Renal pelvis (tissue), 12 donors: ENCODE data around the gene GPX1. TPM values are rescaled to one million over a fixed set of nuclear protein-coding genes. Genes with fewer than 3 reads are reported as not detected.
"Not testable (repeated sequence)": the region's sequence is repeated elsewhere in the genome, so short reads cannot be mapped to it uniquely, and the experiment has no call there.

Source experiments
- DNase-seq: peaks from one replicate; pipeline ENCODE4 v3.0.0-alpha.2; 2013
- long read RNA-seq, 16 experiments: transcript quantifications; one replicate each; lab custom pipeline, GENCODE V29; 2026
- polyA plus RNA-seq, 3 donors: library from polyadenylated mRNA; unstranded; fragments of 120-200 nt; gene quantifications; one replicate each; pipeline ENCODE4 v1.2.1, GENCODE V29; 2013; ENCODE audit not compliant: insufficient read length in 3 of 3

The GPX1 gene
- 100 to 1,000 TPM; 145 to 187 (median 184) TPM for polyA plus RNA-seq
- long read RNA-seq, donor 1, transcript GPX1-202 (2 exons, 1,151 nt) = major isoform, 124 of 181 reads
- long read RNA-seq, donor 1, transcript GPX1-201 (1 exons, 1,135 nt) = minor isoform, 55 of 181 reads
- long read RNA-seq, donor 1, partial matches to known transcripts = 0 of 181 reads
- long read RNA-seq, donor 1, other reads (novel, unspliced or antisense) = 0 of 181 reads
- long read RNA-seq, donor 2, transcript GPX1-202 (2 exons, 1,151 nt) = major isoform, 256 of 309 reads
- long read RNA-seq, donor 2, transcript GPX1-201 (1 exons, 1,135 nt) = minor isoform, 52 of 309 reads
- long read RNA-seq, donor 2, partial matches to known transcripts = 0 of 309 reads
- long read RNA-seq, donor 2, other reads (novel, unspliced or antisense) = 0 of 309 reads
- long read RNA-seq, donor 3, transcript GPX1-202 (2 exons, 1,151 nt) = major isoform, 97 of 157 reads
- long read RNA-seq, donor 3, transcript GPX1-201 (1 exons, 1,135 nt) = minor isoform, 60 of 157 reads
- long read RNA-seq, donor 3, partial matches to known transcripts = 0 of 157 reads
- long read RNA-seq, donor 3, other reads (novel, unspliced or antisense) = 0 of 157 reads
- long read RNA-seq, donor 4, transcript GPX1-202 (2 exons, 1,151 nt) = major isoform, 141 of 228 reads
- long read RNA-seq, donor 4, transcript GPX1-201 (1 exons, 1,135 nt) = minor isoform, 85 of 228 reads
- long read RNA-seq, donor 4, partial matches to known transcripts = 0 of 228 reads
- long read RNA-seq, donor 4, other reads (novel, unspliced or antisense) = 0 of 228 reads
- long read RNA-seq, donor 5, transcript GPX1-201 (1 exons, 1,135 nt) = minor isoform, 25 of 123 reads
- long read RNA-seq, donor 5, transcript GPX1-202 (2 exons, 1,151 nt) = major isoform, 98 of 123 reads
- long read RNA-seq, donor 5, partial matches to known transcripts = 0 of 123 reads
- long read RNA-seq, donor 5, other reads (novel, unspliced or antisense) = 0 of 123 reads
- long read RNA-seq, donor 6, transcript GPX1-202 (2 exons, 1,151 nt) = major isoform, 129 of 191 reads
- long read RNA-seq, donor 6, transcript GPX1-201 (1 exons, 1,135 nt) = minor isoform, 58 of 191 reads
- long read RNA-seq, donor 6, partial matches to known transcripts = 0 of 191 reads
- long read RNA-seq, donor 6, other reads (novel, unspliced or antisense) = 0 of 191 reads
- long read RNA-seq, donor 7, transcript GPX1-202 (2 exons, 1,151 nt) = major isoform, 169 of 263 reads
- long read RNA-seq, donor 7, transcript GPX1-201 (1 exons, 1,135 nt) = minor isoform, 93 of 263 reads
- long read RNA-seq, donor 7, partial matches to known transcripts = 0 of 263 reads
- long read RNA-seq, donor 7, other reads (novel, unspliced or antisense) = 0 of 263 reads
- long read RNA-seq, donor 8, transcript GPX1-201 (1 exons, 1,135 nt) = minor isoform, 29 of 91 reads
- long read RNA-seq, donor 8, transcript GPX1-202 (2 exons, 1,151 nt) = major isoform, 61 of 91 reads
- long read RNA-seq, donor 8, partial matches to known transcripts = 0 of 91 reads
- long read RNA-seq, donor 8, other reads (novel, unspliced or antisense) = 0 of 91 reads
- long read RNA-seq, donor 9, transcript GPX1-201 (1 exons, 1,135 nt) = minor isoform, 95 of 307 reads
- long read RNA-seq, donor 9, transcript GPX1-202 (2 exons, 1,151 nt) = major isoform, 210 of 307 reads
- long read RNA-seq, donor 9, partial matches to known transcripts = 0 of 307 reads
- long read RNA-seq, donor 9, other reads (novel, unspliced or antisense) = 0 of 307 reads
- long read RNA-seq, donor 10, transcript GPX1-201 (1 exons, 1,135 nt) = minor isoform, 50 of 153 reads
- long read RNA-seq, donor 10, transcript GPX1-202 (2 exons, 1,151 nt) = major isoform, 101 of 153 reads
- long read RNA-seq, donor 10, partial matches to known transcripts = 0 of 153 reads
- long read RNA-seq, donor 10, other reads (novel, unspliced or antisense) = 0 of 153 reads
- long read RNA-seq, donor 11, transcript GPX1-202 (2 exons, 1,151 nt) = major isoform, 87 of 128 reads
- long read RNA-seq, donor 11, transcript GPX1-201 (1 exons, 1,135 nt) = minor isoform, 40 of 128 reads
- long read RNA-seq, donor 11, partial matches to known transcripts = 0 of 128 reads
- long read RNA-seq, donor 11, other reads (novel, unspliced or antisense) = 0 of 128 reads
- long read RNA-seq, donor 12, transcript GPX1-202 (2 exons, 1,151 nt) = major isoform, 133 of 188 reads
- long read RNA-seq, donor 12, transcript GPX1-201 (1 exons, 1,135 nt) = minor isoform, 54 of 188 reads
- long read RNA-seq, donor 12, partial matches to known transcripts = 0 of 188 reads
- long read RNA-seq, donor 12, other reads (novel, unspliced or antisense) = 0 of 188 reads
- long read RNA-seq, donor 13, transcript GPX1-202 (2 exons, 1,151 nt) = major isoform, 72 of 108 reads
- long read RNA-seq, donor 13, transcript GPX1-201 (1 exons, 1,135 nt) = minor isoform, 36 of 108 reads
- long read RNA-seq, donor 13, partial matches to known transcripts = 0 of 108 reads
- long read RNA-seq, donor 13, other reads (novel, unspliced or antisense) = 0 of 108 reads
- long read RNA-seq, donor 14 = 0 reads
- long read RNA-seq, donor 15, transcript GPX1-201 (1 exons, 1,135 nt) = minor isoform, 56 of 211 reads
- long read RNA-seq, donor 15, transcript GPX1-202 (2 exons, 1,151 nt) = major isoform, 152 of 211 reads
- long read RNA-seq, donor 15, partial matches to known transcripts = 0 of 211 reads
- long read RNA-seq, donor 15, other reads (novel, unspliced or antisense) = 0 of 211 reads
- long read RNA-seq, donor 16, transcript GPX1-202 (2 exons, 1,151 nt) = major isoform, 131 of 210 reads
- long read RNA-seq, donor 16, transcript GPX1-201 (1 exons, 1,135 nt) = minor isoform, 79 of 210 reads
- long read RNA-seq, donor 16, partial matches to known transcripts = 0 of 210 reads
- long read RNA-seq, donor 16, other reads (novel, unspliced or antisense) = 0 of 210 reads

DNA sequence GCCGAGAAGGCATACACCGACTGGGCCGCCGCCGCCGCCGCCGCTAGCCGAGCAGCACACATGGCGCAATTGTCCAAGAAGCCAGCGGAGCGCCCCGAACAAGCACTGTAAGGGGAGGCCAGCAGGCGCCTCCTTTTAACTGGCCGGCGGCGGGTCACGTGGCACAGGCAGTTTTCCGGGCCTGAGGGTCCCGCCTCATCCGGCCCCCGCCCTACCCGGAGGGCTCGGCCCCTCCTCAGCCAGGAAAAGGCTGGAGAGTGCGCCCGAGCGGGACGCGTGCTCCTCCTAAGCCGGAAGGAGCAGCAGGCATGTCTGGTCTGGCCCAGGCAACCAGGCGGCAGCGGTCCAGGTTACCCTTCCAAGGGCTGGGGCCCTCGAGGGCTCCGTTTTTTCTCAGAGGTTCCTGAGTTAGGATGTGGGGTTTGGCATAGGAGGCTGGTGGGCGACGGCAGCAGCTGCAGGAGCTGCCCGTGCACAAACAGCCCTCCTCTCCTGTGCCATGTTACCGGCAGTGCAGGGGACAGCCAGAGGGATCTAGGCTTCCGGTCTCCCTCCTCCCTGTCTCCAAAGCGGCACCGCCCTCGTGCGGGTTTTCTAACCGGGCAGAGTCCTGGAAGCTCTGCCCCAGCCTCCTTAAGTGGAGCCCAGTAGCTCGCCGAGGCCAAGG lies at the start of gene GPX1:
TSS of gene GPX1 (minus strand) at position 137 of the 667 bp plus-strand sequence. CDS start at position 62, 75 bp downstream.
- peak; percentile 95 for DNase-seq

DNA sequence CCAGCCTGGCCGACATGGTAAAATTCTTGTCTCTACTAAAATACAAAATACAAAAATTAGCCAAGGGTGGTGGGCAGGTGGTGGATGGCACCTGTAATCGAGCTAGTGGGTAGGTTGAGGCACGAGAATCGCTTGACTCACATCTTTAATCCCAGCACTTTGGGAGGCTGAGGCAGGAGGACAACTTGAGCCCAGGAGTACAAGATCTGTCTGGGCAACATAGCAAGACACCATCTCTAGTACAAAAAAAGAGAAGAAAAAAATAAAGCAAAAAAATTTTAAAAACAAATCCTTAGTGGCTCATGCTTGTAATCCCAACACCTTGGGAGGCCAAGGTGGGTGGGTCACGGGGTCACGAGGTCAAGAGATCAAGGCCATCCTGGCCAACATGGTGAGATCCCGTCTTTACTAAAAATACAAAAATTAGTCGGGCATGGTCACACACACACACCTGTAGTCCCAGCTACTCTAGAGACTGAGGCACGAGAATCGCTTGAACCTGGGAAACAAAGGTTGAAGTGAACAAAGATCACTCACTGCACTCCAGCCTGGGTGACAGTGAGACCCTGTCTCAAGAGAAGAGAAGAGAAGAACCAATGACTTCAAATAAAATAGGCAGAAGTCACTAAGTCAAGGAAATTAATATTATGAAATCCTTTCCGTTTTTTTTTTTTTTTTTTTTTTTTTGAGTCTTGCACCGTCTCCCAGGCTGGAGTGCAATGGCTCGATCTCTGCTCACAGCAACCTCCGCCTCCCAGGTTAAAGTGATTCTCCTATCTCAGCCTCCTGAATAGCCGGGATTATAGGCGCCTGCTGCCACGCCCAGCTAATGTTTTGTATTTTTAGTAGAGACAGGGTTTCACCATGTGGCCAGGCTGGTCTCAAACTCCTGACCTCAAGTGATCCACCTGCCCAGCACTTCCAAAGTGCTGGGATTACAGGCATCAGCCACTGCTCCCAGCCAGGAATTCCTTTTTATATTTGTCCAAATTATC lies 48.7 kb upstream of the GPX1 start:
- DNase-seq = no peak

DNA sequence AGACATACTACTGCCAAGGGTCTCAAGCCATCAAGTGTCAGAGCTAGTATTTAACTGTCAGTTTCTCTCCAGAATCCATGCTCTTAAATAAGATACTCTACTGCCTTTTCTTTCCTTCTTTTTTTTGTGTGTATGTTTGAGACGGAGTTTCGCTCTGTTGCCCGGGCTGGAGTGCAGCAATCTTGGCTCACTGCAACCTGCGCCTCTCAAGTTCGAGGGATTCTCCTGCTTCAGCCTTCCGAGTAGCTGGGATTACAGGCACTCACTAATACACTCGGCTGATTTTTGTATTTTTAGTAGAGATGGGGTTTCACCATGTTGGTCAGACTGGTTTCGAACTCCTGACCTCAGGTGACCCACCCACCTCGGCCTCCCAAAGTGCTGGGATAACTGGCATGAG lies 47.4 kb upstream of the GPX1 start:
- not testable (repeated sequence) for DNase-seq

DNA sequence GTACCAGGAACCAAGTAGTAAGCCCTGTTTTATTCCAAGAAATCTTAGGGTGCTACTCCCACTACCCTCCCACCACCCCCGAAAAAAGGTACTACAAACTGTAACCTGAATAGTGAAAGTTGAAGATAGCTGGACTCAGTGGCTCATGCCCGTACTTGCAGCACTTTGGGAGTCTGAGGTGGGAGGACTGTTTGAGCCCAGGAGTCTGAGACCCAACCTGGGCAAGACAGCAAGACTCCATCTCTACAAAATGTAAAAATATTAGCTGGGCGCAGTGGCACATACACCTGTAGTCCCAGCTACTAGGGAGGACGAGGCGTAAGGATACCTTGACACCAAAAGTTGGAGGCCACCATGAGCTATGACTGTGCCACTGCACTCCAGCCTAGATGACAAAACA lies 45.7 kb upstream of the GPX1 start:
- no peak for DNase-seq

DNA sequence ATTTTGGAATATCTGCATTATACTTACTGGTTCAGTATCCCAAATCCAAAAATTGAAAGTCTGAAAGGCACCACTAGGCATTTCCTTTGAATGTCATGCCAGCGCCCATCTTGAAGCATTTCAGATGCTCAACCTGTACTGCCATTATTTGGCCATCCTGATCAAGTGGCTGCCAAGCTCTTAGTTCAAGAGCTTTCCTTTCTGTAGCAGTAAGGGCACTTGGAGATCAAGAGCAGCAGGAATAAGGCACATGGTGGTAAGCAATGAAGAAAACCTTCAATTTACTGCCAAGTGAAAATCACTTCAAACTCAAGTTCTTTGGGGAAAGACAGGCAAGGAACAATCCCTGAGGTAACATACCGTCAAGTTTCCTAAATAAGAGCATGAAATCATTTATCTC lies 43.6 kb upstream of the GPX1 start:
- no peak for DNase-seq

DNA sequence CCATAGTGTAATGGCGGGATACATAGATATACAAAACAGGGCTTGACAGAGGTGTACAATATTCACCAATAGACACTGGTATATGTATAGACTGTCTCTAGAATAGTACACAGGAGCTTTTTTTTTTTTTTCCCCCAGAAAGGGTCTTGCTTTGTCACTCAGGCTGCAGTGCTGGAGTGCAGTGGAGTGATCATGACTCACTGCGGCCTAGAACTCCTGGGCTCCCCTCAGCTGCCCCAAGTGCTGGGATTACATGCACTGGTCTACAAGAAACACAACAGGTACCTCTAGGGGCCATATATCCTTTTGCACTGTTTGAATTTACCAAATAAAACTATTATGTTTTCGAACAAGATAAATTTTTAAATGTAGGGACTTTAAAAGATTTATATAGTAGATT lies 41.3 kb upstream of the GPX1 start:
- no peak for DNase-seq

DNA sequence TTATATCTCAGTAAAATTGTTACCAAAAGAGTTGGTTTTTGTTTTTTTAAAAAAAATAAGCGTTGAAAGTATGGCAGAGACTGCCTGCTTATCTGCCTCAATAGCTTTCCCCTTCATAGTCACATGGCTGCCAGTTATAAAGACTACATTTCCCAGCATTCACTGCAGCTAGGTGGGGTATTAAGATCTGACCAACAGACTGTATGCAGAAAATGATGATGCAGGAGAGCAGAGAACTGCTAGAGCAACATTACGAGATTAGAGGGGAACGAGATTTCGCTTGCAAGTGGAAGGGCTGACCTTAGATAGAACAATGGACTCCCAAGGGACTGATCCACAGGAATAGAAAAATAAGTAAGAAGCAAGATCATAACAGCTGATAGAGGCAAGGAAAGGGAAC lies 39.3 kb upstream of the GPX1 start:
- peak; percentile 31 for DNase-seq

DNA sequence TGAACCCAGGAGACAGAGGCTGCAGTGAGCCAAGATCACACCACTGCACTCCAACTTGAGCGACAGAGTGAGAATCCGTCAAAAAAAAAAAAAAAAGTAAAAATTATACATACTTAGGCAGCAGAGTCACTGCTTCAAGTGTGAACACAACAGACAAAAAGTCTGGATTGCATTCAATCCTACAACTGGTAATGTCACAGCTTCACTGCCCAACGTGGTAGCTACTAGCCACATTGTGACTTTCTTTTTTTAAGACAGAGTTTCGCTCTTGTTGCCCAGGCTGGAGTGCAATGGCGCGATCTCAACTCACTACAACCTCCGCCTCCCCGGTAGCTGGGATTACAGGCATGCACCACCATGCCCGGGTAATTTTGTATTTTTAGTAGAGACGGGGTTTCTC lies 33.2 kb upstream of the GPX1 start:
- not testable (repeated sequence) for DNase-seq

DNA sequence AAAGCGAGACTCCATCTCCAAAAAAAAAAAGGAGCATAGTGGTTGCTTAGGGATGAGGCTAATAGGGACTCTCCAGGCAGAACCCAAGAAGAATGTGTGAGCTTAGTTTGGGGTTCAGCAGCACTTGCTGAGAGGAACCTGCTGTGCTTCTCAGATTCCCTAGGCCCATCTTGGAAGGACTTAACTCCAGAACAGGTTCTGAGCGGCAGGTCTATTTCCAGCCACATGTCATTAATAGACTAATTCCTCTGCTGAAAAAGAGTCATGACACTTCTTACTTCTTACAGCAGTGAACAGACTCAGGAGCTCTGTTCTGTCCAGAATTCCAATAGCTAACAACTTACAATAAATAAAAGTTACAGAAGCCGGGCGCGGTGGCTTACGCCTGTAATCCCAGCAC lies 31.1 kb upstream of the GPX1 start:
- no peak for DNase-seq

DNA sequence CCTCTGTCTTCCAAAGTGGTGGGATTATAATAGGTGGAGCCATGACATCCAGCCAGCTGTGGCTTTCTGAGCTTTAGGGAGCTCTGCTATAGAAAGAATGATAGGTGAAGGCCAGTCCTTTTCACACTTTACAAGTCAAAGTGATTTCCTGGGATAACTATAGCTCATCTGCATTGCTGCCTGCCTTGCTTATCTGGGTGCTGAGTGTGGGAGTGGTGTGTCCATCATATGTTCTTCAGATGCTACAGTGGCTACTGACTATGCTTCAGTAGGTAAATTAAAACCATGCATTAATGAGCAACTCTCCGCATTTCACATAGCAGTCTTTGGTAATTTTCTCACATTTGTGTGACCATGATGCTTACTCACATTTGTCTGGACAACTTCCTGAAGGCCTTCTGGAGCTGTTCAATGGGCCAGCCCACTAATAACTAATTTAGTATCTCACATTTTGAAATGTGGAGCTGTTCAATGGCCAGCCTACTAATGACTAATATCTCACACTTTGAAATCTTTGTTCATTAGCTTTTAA lies 30.2 kb upstream of the GPX1 start:
- no peak for DNase-seq

DNA sequence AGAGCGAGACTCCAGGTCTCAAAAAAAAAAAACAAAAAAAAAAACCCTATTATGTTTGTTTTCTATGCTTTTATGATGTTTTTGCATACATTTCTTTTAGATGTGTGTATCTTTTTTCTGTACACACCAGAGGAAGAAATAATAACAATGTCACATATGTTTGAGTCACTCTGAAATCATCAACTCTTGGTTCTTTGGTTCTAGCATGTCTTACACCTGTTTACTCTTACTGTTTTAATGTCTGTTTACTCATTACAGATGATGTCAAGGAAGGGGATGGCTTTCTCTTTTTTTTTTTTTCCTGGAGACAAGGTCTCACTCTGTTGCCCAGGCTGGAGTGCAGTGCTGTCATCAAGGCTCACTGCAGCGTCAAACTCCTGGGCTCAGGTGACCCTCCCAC lies 29.6 kb upstream of the GPX1 start:
- DNase-seq = no peak

DNA sequence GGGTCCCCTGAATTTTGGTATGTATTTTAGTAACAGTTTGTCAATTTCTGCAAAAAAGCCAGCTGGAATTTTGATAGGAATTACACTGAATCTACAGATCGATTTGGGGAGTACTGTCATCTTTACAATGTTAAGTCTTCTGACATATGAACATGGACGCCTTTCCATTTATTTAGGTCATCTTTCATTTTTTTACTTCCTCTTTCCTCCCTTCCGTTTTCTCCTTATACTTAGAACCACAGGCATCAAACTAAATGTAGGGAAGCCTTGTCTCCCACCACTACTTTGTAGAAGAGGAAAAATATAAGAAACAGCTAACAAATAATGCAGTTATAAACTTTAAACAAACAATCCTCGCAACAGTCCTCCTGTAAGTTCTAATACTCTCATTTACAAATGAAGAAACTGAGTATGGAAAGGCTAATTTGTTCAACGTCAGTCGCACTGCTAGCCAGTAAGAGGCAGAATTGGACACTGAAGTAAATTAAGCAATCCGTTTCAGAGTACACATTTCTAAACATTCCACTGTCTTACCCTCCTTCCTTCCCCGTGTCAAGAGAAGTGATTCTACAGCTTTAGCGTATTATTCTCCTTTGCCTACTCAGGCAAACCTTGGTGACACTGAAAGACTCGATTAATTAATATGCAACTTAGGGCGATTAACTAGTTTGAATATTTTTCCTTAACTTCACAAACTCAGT lies 28.1 kb upstream of the GPX1 start:
- DNase-seq = no peak

DNA sequence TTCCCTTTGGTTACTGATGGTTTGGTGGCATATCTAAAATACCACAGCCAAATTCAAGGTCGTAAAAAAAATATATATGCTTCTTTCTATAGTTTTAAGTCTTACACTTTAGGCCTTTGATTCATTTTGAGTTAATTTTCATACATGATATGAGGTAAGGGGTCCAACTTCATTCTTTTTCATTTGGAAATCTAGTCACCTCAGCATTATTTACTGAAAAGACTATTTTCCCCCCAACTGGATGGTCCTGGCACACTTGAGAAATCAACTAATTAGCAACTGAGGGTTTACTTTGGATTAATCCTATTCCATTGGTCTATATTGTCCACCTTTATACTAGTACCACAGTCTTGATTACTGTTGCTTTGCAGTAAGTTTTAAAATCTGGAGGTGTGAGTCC lies 27.5 kb upstream of the GPX1 start:
- DNase-seq = no peak

DNA sequence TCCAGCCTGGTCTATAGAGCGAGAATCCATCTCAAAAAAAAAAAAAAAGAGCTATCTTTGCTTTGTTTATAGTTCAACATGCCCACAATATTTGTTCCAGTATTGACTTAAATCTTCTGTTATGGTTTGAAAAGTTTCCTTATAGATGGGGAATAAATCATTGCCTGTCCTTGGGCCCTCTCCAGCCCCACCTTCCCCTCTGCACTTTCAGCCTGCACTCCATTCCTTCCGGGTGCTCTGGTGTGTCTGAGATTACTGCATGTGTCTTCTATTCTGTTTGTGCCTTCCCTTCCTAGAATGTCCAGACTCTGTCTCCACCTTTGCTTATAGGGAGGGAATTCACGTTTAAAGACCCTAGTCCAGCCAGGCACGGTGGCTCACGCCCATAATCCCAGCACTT lies 25.2 kb upstream of the GPX1 start:
- no peak for DNase-seq

DNA sequence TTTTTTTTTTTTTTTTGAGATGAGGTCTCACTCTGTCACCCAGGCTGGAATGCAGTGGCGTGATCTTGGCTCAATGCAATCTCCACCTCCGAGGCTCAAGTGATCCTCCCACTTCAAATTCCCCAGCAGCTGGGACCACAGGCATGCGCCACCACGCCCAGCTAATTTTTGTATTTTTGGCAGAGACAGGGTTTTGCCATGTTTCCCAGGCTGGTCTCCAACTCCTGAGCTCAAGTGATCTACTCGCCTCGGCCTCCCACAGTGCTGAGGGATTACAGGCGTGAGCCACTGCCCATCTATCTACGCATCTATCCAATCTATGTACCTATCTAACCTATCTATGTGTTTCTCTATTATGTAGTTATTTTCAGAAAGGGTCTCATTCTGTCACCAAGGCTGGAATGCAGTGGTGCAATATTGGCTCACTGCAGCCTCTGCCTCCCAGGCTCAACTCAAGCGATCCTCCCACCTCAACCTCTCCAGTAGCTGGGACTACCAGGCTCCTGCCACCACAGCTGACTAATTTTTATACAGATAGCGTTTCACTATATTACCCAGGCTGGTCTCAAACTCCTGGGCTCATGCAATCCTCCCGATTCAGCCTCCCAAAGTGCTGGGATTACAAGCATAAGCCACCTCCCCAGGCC lies 20.2 kb upstream of the GPX1 start:
- DNase-seq = no peak
